ENCODE measurements around the gene SMAD1.

- no peak for TF ChIP-seq GATA3 (IDR thresholded peaks at IDR 0.05; ENCODE audit: low read depth, low read length)
- no peak for TF ChIP-seq GATA2 (IDR thresholded peaks at IDR 0.05; ENCODE audit: low read depth, low read length)
These were observed 44.2 kb upstream of the SMAD1 start for GRCh38 chr4:145437466-145437865.

All from SH-SY5Y (cell line).